Neural progenitor cell (in vitro differentiated cells): ENCODE measurements around the gene TMEM63C.

Experiments
- EZH2phosphoT487 ChIP-seq: fragments of 200-600 bp; sonication (generic); IDR thresholded peaks from 2 replicates; pipeline ENCODE4 v1.6.1; 2017; ENCODE audit warnings: antibody characterized with exemption
- TF ChIP-seq, protein P1 (sequence below): fragments of 200-600 bp; sonication (generic); IDR thresholded peaks from 2 replicates; pipeline ENCODE4 v1.5.1; 2017; ENCODE audit warnings: antibody characterized with exemption, mild to moderate bottlenecking

DNA sequence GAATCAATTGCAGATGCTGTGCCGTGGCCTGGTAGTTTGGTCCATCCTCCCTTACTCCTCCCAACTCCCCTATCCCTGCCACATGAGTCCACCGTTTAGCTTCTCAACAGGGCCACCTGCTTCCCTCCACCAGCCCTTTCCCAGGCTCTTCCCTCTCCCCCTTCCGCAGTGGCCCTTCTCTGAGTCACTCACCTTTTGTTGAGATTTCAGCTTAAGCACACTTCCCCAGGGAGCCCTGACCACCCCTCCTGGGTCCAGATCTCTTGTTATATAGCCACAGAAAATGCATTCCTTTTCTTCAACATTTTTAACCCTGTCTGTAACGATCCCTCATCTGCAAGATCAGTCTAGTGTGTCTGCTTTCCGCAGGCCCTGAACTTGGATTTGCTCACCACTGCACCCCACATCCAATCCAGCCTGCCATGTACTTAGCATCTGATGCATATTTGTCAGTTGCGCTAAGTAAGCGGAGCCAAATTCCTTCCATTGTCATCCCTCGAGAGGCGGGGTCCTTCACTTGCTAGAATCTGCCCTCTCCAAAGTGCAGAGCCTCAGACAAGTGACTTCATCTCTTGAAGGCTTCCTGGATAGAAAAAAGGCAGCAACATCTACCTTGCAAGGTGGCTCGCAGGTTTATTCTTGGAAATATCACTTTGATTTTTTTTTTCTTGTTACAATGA, 41.1 kb downstream of the TMEM63C start:
- TF ChIP-seq, protein P1, sequence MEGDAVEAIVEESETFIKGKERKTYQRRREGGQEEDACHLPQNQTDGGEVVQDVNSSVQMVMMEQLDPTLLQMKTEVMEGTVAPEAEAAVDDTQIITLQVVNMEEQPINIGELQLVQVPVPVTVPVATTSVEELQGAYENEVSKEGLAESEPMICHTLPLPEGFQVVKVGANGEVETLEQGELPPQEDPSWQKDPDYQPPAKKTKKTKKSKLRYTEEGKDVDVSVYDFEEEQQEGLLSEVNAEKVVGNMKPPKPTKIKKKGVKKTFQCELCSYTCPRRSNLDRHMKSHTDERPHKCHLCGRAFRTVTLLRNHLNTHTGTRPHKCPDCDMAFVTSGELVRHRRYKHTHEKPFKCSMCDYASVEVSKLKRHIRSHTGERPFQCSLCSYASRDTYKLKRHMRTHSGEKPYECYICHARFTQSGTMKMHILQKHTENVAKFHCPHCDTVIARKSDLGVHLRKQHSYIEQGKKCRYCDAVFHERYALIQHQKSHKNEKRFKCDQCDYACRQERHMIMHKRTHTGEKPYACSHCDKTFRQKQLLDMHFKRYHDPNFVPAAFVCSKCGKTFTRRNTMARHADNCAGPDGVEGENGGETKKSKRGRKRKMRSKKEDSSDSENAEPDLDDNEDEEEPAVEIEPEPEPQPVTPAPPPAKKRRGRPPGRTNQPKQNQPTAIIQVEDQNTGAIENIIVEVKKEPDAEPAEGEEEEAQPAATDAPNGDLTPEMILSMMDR: no peak
- TF ChIP-seq EZH2phosphoT487: no peak
